ENCODE measurements around the gene ASB1.

GRCh38 chr2:238415036-238415764 is 11.5 kb upstream of the ASB1 start:
- TF ChIP-seq EZH2 (IDR thresholded peaks at IDR 0.05) = no peak
- TF ChIP-seq POLR2AphosphoS5 (IDR thresholded peaks at IDR 0.05; ENCODE audit: borderline replicate concordance, low read depth, low read length) = no peak
- no peak for TF ChIP-seq FOXP2 (optimal IDR thresholded peaks at IDR 0.05; ENCODE audit: control extremely low read depth, extremely low read length, insufficient read depth)
